Vagina (tissue), 2 donors: ENCODE results near the gene SLC35B2.

Experiments
- POLR2A ChIP-seq, 2 donors: fragments of 450-650 bp; IDR thresholded peaks; one replicate each; pipeline ENCODE4 v1.6.1; 2017; ENCODE audit warnings: antibody characterized with exemption in 2 of 2, mild to moderate bottlenecking in 2 of 2, moderate library complexity in 2 of 2
- POLR2AphosphoS5 ChIP-seq, 2 donors: sonication (generic); formaldehyde crosslinking; IDR thresholded peaks; one replicate each; pipeline ENCODE4 v1.9.0; 2017; ENCODE audit warnings: antibody characterized with exemption in 2 of 2, mild to moderate bottlenecking in 2 of 2, low read depth in 1 of 2; ENCODE audit not compliant: insufficient read depth in 1 of 2

GRCh38 chr6:44229376-44230033 is 27.8 kb downstream of the SLC35B2 start:
- TF ChIP-seq POLR2A (IDR thresholded peaks at IDR 0.05) (no peak), POLR2AphosphoS5 (IDR thresholded peaks at IDR 0.05; ENCODE audit: insufficient read depth in 1 of 2, low read depth in 1 of 2) (no peak)
